H1 (cell line): ENCODE measurements around the gene SPECC1. TPM values are rescaled to one million over a fixed set of nuclear protein-coding genes. Genes with fewer than 3 reads are reported as not detected.

Source experiments
- CTCF ChIA-PET: fragments of 300-600 bp; sonication (Branson Sonifier 250); formaldehyde crosslinking; loops from one replicate; lab custom pipeline; 2021; ENCODE audit not compliant: partially characterized antibody; lab: Charles Lee
- POLR2A ChIA-PET: fragments of 300-600 bp; sonication (Branson Sonifier 250); formaldehyde crosslinking; loops from one replicate; lab custom pipeline; 2021; ENCODE audit warnings: inconsistent platforms; ENCODE audit not compliant: partially characterized antibody; lab: Charles Lee
- DNase-seq, 2 experiments: peaks; one replicate each; pipeline versions ENCODE4 v3.0.0 to v3.0.0-alpha.2; 2010 to 2022; ENCODE audit warnings: low spot score in 2 of 2, low read depth in 1 of 2, mixed read lengths in 1 of 2
- FAIRE-seq: peaks from 2 replicates; lab custom pipeline; 2011; peaks lifted over from hg19 to GRCh38; lab: Jason Lieb, UNC
- H2AFZ ChIP-seq: 2 replicates; pipeline ENCODE4 v1.8.1; 2012; ENCODE audit warnings: low read length, inconsistent platforms
- H2AK5ac ChIP-seq: 2 replicates; pipeline ENCODE4 v1.6.1; 2013; ENCODE audit warnings: low read depth, low read length
- H2BK120ac ChIP-seq: replicated peaks from 2 replicates; pipeline ENCODE3; 2013; ENCODE audit warnings: low read depth, low read length, inconsistent platforms
- H2BK12ac ChIP-seq: 2 replicates; pipeline ENCODE4 v1.6.1; 2013; ENCODE audit warnings: low read depth, low read length
- H2BK15ac ChIP-seq: 2 replicates; pipeline ENCODE4 v1.6.1; 2013; ENCODE audit warnings: low read length
- H2BK20ac ChIP-seq: 2 replicates; pipeline ENCODE4 v1.6.1; 2013; ENCODE audit warnings: low read length
- H2BK5ac ChIP-seq: 2 replicates; pipeline ENCODE4 v1.6.1; 2013; ENCODE audit warnings: low read depth, low read length
- H3K14ac ChIP-seq: 2 replicates; pipeline ENCODE4 v1.6.1; 2013; ENCODE audit warnings: inconsistent platforms; ENCODE audit not compliant: insufficient read length
- H3K18ac ChIP-seq: 2 replicates; pipeline ENCODE4 v1.6.1; 2013; ENCODE audit warnings: low read length; ENCODE audit errors: extremely low read depth
- H3K23ac ChIP-seq: 2 replicates; pipeline ENCODE4 v1.6.1; 2013; ENCODE audit warnings: inconsistent platforms; ENCODE audit not compliant: insufficient read length
- H3K23me2 ChIP-seq: 2 replicates; pipeline ENCODE4 v1.6.1; 2013; ENCODE audit warnings: low read depth, low read length
- H3K27ac ChIP-seq: 2 replicates; pipeline ENCODE4 v1.6.1; 2011; ENCODE audit warnings: low read depth, low read length, inconsistent platforms
- H3K27me3 ChIP-seq, 4 experiments: replicated peaks in 1 of 4; 1 replicate in 1 of 4; 2 replicates in 3 of 4; pipeline versions ENCODE4 v1.6.1 to v1.8.1; 2011 to 2013; ENCODE audit warnings: low read length in 3 of 4, mild to moderate bottlenecking in 3 of 4, inconsistent platforms in 2 of 4, mixed read lengths in 2 of 4, moderate library complexity in 1 of 4; ENCODE audit not compliant: control insufficient read depth in 3 of 4, insufficient read depth in 3 of 4; ENCODE audit errors: extremely low read depth in 1 of 4
- H3K36me3 ChIP-seq, 4 experiments: 2 replicates each; pipeline versions ENCODE4 v1.6.1 to v1.8.1; 2011 to 2013; ENCODE audit warnings: mild to moderate bottlenecking in 4 of 4, low read length in 3 of 4, moderate library complexity in 2 of 4, control low read depth in 1 of 4, inconsistent platforms in 1 of 4; ENCODE audit not compliant: insufficient read depth in 4 of 4, control insufficient read depth in 2 of 4
- H3K4ac ChIP-seq: replicated peaks from 2 replicates; pipeline ENCODE3; 2013; ENCODE audit warnings: low read length, low read depth, mixed read lengths, inconsistent platforms; ENCODE audit not compliant: insufficient read length
- H3K4me1 ChIP-seq, 4 experiments: replicated peaks in 1 of 4; 1 replicate in 1 of 4; 2 replicates in 3 of 4; pipeline versions ENCODE4 v1.6.1 to v1.8.1; 2011 to 2013; ENCODE audit warnings: low read length in 3 of 4, inconsistent platforms in 2 of 4, mixed read lengths in 1 of 4; ENCODE audit not compliant: insufficient read depth in 4 of 4, control insufficient read depth in 3 of 4
- H3K4me2 ChIP-seq, 2 experiments: 2 replicates each; pipeline versions ENCODE4 v1.6.1 to v1.8.1; 2011 to 2013; ENCODE audit warnings: low read depth in 2 of 2, low read length in 2 of 2, control low read depth in 1 of 2, inconsistent platforms in 1 of 2, mild to moderate bottlenecking in 1 of 2; ENCODE audit not compliant: insufficient read depth in 1 of 2
- H3K4me3 ChIP-seq, 4 experiments: fragments of 200-600, 300-600 bp in 1 of 4; sonication (generic), shearing (Covaris generic), sonication (Bioruptor Twin) in 1 of 4; 2 replicates each; pipeline versions ENCODE4 v1.5.1 to v1.8.1; 2011 to 2016; ENCODE audit warnings: low read length in 4 of 4, low read depth in 3 of 4, control low read depth in 2 of 4, inconsistent platforms in 2 of 4, mild to moderate bottlenecking in 2 of 4, mixed read lengths in 1 of 4, moderate library complexity in 1 of 4; ENCODE audit not compliant: insufficient read depth in 2 of 4; ENCODE audit errors: extremely low read depth in 1 of 4
- H3K56ac ChIP-seq: replicated peaks from 2 replicates; pipeline ENCODE3; 2013; ENCODE audit warnings: low read depth, mild to moderate bottlenecking, mixed read lengths, low read length, inconsistent platforms; ENCODE audit not compliant: insufficient read length
- H3K79me1 ChIP-seq: 2 replicates; pipeline ENCODE4 v1.6.1; 2013; ENCODE audit warnings: low read depth, low read length, control low read depth
- H3K79me2 ChIP-seq, 2 experiments: 2 replicates each; pipeline versions ENCODE4 v1.6.1 to v1.8.1; 2012 to 2013; ENCODE audit warnings: low read length in 2 of 2, mild to moderate bottlenecking in 2 of 2, inconsistent platforms in 1 of 2; ENCODE audit not compliant: insufficient read depth in 2 of 2, control insufficient read depth in 1 of 2
- H3K9ac ChIP-seq, 4 experiments: replicated peaks in 1 of 4; 1 replicate in 1 of 4; 2 replicates in 3 of 4; pipeline versions ENCODE4 v1.6.1 to v1.8.1; 2011 to 2013; ENCODE audit warnings: low read depth in 3 of 4, low read length in 3 of 4, control low read depth in 2 of 4, mild to moderate bottlenecking in 2 of 4, moderate library complexity in 2 of 4, inconsistent platforms in 1 of 4; ENCODE audit errors: extremely low read depth in 1 of 4
- H3K9me3 ChIP-seq, 2 experiments: 2 replicates each; pipeline versions ENCODE4 v1.6.1 to v1.8.1; 2012 to 2013; ENCODE audit warnings: mild to moderate bottlenecking in 2 of 2, moderate library complexity in 2 of 2, control low read depth in 1 of 2, inconsistent platforms in 1 of 2, low read depth in 1 of 2, low read length in 1 of 2, mixed read lengths in 1 of 2; ENCODE audit not compliant: insufficient read depth in 2 of 2
- H4K20me1 ChIP-seq, 2 experiments: replicated peaks in 1 of 2; 2 replicates each; pipeline versions ENCODE3 to v1.8.1; 2011 to 2013; ENCODE audit warnings: inconsistent platforms in 2 of 2, low read length in 2 of 2, mild to moderate bottlenecking in 1 of 2; ENCODE audit not compliant: insufficient read depth in 2 of 2, control insufficient read depth in 1 of 2
- H4K5ac ChIP-seq: 2 replicates; pipeline ENCODE4 v1.6.1; 2013; ENCODE audit warnings: low read length, low read depth, mixed read lengths, inconsistent platforms; ENCODE audit not compliant: insufficient read length
- H4K8ac ChIP-seq: 2 replicates; pipeline ENCODE4 v1.8.0; 2013; ENCODE audit warnings: mild to moderate bottlenecking, moderate library complexity, low read length, inconsistent platforms; ENCODE audit not compliant: insufficient read depth; ENCODE audit errors: extremely low read depth
- H4K91ac ChIP-seq: replicated peaks from 2 replicates; pipeline ENCODE3; 2013; ENCODE audit warnings: low read length, mixed read lengths, inconsistent platforms; ENCODE audit not compliant: insufficient read length
- BACH1 ChIP-seq: IDR thresholded peaks from 2 replicates; pipeline ENCODE4 v1.6.1; 2012; ENCODE audit warnings: low read length, improper control_type of control experiment
- BCL11A ChIP-seq, 2 experiments: IDR thresholded peaks; one replicate each; pipeline ENCODE4 v1.6.1; 2011; ENCODE audit warnings: low read depth in 2 of 2, low read length in 2 of 2, mild to moderate bottlenecking in 2 of 2
- CBX5 ChIP-seq: fragments of 300-800, 300-1000 bp; sonication (generic); IDR thresholded peaks from 2 replicates; pipeline ENCODE4 v1.7.1; 2016; ENCODE audit warnings: antibody characterized with exemption, low read length, low read depth
- CBX8 ChIP-seq: fragments of 300-800, 300-1000 bp; sonication (generic); IDR thresholded peaks from 2 replicates; pipeline ENCODE4 v1.7.1; 2016; ENCODE audit warnings: low read depth, low read length, borderline replicate concordance
- CEBPB ChIP-seq: IDR thresholded peaks from 2 replicates; pipeline ENCODE4 v1.6.1; 2012; ENCODE audit warnings: low read depth, low read length
- KDM5A ChIP-seq: fragments of 200-600 bp; IDR thresholded peaks from 2 replicates; pipeline ENCODE4 v1.7.1; 2012; ENCODE audit warnings: mild to moderate bottlenecking, low read length, inconsistent platforms, mixed read lengths
- NANOG ChIP-seq: IDR thresholded peaks from 2 replicates; pipeline ENCODE4 v1.6.1; 2011; ENCODE audit warnings: low read length, low read depth, mild to moderate bottlenecking, inconsistent platforms; ENCODE audit not compliant: insufficient read depth, poor library complexity, severe bottlenecking
- SRF ChIP-seq: IDR thresholded peaks from 2 replicates; pipeline ENCODE4 v1.6.1; 2011; ENCODE audit warnings: mild to moderate bottlenecking, low read depth, low read length, moderate library complexity
- TAF1 ChIP-seq: IDR thresholded peaks from 2 replicates; pipeline ENCODE4 v1.6.1; 2011; ENCODE audit warnings: mild to moderate bottlenecking, low read depth, low read length
- TBP ChIP-seq: IDR thresholded peaks from 2 replicates; pipeline ENCODE4 v1.6.1; 2011; ENCODE audit warnings: low read depth, low read length, improper control_type of control experiment
- TEAD4 ChIP-seq: IDR thresholded peaks from 2 replicates; pipeline ENCODE4 v1.6.1; 2012; ENCODE audit warnings: low read depth, low read length, inconsistent platforms, mixed read lengths
- WGBS, 2 experiments: shearing (Covaris generic) in 1 of 2; methylation state at CpG; one replicate each; pipeline versions ENCODE4 v1.1.6 to v1.1.7; 2013 to 2015; ENCODE audit warnings: low lambda C conversion rate in 2 of 2, mixed read lengths in 2 of 2, inconsistent platforms in 1 of 2, low coverage in 1 of 2, missing lambda C conversion rate in 1 of 2; ENCODE audit not compliant: insufficient replicate concordance in 2 of 2, insufficient coverage in 1 of 2, insufficient read length in 1 of 2; ENCODE audit errors: extremely low coverage in 1 of 2, missing lambda C conversion rate in 1 of 2; 5-methylcytosine and 5-hydroxymethylcytosine counted together
- polyA plus RNA-seq, 7 experiments: library from polyadenylated mRNA; depleted of rRNA in 3 of 7; stranded (reverse) in 5 of 7; unstranded in 2 of 7; fragments of >200 nt in 5 of 7; fragments of 200-250 nt in 2 of 7; gene quantifications; 1 replicate in 5 of 7; 2 replicates in 1 of 7; 4 replicates in 1 of 7; pipeline versions ENCODE4 v1.2.1 to v1.2.3, GENCODE V29; 2011 to 2013; ENCODE audit warnings: missing spikeins in 2 of 7, mixed read lengths in 2 of 7
- total RNA-seq: library from RNA; stranded (reverse); fragmentation: NEBNext Ultra II Directional; extraction: Animal tissue kit (Norgen Biotek cat#: 25700); gene quantifications from 2 replicates; pipeline ENCODE4 v1.2.1, GENCODE V29; 2021
- TF ChIP-seq, protein P1 (sequence below): IDR thresholded peaks from 2 replicates; pipeline ENCODE4 v1.6.1; 2012; ENCODE audit warnings: inconsistent platforms
- TF ChIP-seq, protein P2 (sequence below): IDR thresholded peaks from 2 replicates; pipeline ENCODE4 v1.6.1; 2012; ENCODE audit warnings: inconsistent platforms

SPECC1 gene
- total and polyA plus RNA-seq, 2 of the 8 experiments (the other 6 are each of a cell fraction or from before 2014, with no cell fraction given), result 35.8 to 87.9 TPM

DNA sequence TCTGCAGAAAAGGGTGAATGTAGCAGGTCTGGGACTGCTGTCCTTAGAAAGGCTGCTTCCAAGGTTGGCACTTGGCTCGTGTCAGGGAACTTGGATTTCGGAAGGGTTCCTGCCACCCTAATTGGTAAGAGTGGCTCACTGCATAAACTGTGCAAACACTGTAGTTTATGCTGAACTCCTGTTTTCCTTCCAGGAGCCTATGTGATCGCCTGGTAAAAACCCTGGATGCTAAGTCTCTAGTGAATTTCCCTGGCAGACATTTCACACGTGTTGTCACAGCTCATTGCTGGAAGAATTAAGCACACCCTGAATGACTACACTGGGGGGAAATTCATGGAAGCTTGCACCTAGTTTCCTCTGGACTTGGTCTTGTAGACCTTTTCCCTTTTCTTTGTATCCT, 140.1 kb downstream of the SPECC1 start:
- H2BK20ac ChIP-seq, result no peak overlapping the region
- WGBS, 2 experiments, result 88% methylated on average over 4 of the region's 4 CpGs; no CpG with 5 or more reads in 1 of the 2 experiments
- H2BK15ac ChIP-seq, result 0 out of 2 replicates have a peak overlapping the region, but pooled peaks have one; percentile 37
- H3K36me3 ChIP-seq, result no peaks in the 10 kb centered on the region
- H3K18ac ChIP-seq, result no peak overlapping the region
- no peak overlapping the region; the same call in 1 of the 2 replicates for H2AK5ac ChIP-seq
- H3K4ac ChIP-seq, result no peak overlapping the region
- FAIRE-seq (no peak), DNase-seq (no peak)
- no peak overlapping the region for H4K5ac ChIP-seq
- CTCF ChIA-PET, result interaction anchor here (0.6 to 1.1 kb wide), 4 partner anchors 14 to 148 kb away, joined by 3 read pairs; no protein-coding TSS in a partner anchor
- H3K9ac ChIP-seq, result no peak overlapping the region
- no peak overlapping the region for H2AFZ ChIP-seq
- H3K79me1 ChIP-seq, result no peaks in the 10 kb centered on the region
- no peak overlapping the region for H3K4me2 ChIP-seq
- no peaks in the 10 kb centered on the region for H3K23me2 ChIP-seq
- no peaks in the 10 kb centered on the region for H3K27me3 ChIP-seq
- POLR2A ChIA-PET, result interaction anchor here (0.6 to 1.0 kb wide), 3 partner anchors 14 to 169 kb away, joined by 3 to 5 read pairs (median 3); no protein-coding TSS in a partner anchor
- H4K8ac ChIP-seq, result no peak overlapping the region
- H3K9me3 ChIP-seq, result no peaks in the 10 kb centered on the region
- H3K27ac ChIP-seq, result no peak overlapping the region
- no peaks in the 10 kb centered on the region for H3K4me1 ChIP-seq
- H2BK12ac ChIP-seq, result no peak overlapping the region
- no peak overlapping the region for H3K23ac ChIP-seq
- no peak overlapping the region for H3K4me3 ChIP-seq
- H3K79me2 ChIP-seq, result no peaks in the 10 kb centered on the region
- no peak overlapping the region for H2BK5ac ChIP-seq
- no peak overlapping the region for H2BK120ac ChIP-seq
- H4K91ac ChIP-seq, result no peak overlapping the region
- no peaks in the 10 kb centered on the region for H4K20me1 ChIP-seq
- no peak overlapping the region for H3K56ac ChIP-seq
- H3K14ac ChIP-seq, result no peak overlapping the region
- TF ChIP-seq TEAD4 (no peak), CEBPB (no peak), SRF (no peak), CBX5 (no peak), NANOG (no peak), BACH1 (no peak), CBX8 (no peak), TAF1 (no peak), KDM5A (no peak), BCL11A (IDR thresholded peaks at IDR 0.05; ENCODE audit: low read depth in 2 of 2, low read length in 2 of 2) (no peak), TBP (no peak)
- TF ChIP-seq, protein P1, sequence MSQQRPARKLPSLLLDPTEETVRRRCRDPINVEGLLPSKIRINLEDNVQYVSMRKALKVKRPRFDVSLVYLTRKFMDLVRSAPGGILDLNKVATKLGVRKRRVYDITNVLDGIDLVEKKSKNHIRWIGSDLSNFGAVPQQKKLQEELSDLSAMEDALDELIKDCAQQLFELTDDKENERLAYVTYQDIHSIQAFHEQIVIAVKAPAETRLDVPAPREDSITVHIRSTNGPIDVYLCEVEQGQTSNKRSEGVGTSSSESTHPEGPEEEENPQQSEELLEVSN, result no peak
- TF ChIP-seq, protein P2, sequence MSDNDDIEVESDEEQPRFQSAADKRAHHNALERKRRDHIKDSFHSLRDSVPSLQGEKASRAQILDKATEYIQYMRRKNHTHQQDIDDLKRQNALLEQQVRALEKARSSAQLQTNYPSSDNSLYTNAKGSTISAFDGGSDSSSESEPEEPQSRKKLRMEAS, result no peak
